ENCODE results near the gene LSMEM2.
"Not testable (repeated sequence)": the region's sequence is repeated elsewhere in the genome, so short reads cannot be mapped to it uniquely, and the experiment has no call there.

LSMEM2 gene

GRCh38 chr3:50271314-50271936 lies 7.5 kb upstream of the LSMEM2 start:
- Histone ChIP-seq H3K27me3 (ENCODE audit: insufficient read depth, low read length, poor library complexity, severe bottlenecking) (no peaks in the 10 kb centered on the region), H3K4me1 (ENCODE audit: insufficient read depth, low read length, poor library complexity, severe bottlenecking) (no peaks in the 10 kb centered on the region), H3K4me3 (ENCODE audit: low read length, poor library complexity, severe bottlenecking) (no peak overlapping the region), H3K9me2 (replicated peaks; ENCODE audit: low read depth, low read length) (no peaks in the 10 kb centered on the region), H3K9ac (ENCODE audit: low read depth, low read length, poor library complexity, severe bottlenecking) (no peak overlapping the region), H3K36me3 (ENCODE audit: insufficient read depth, low read length) (no peaks in the 10 kb centered on the region), H3K9me3 (ENCODE audit: insufficient read depth, low read depth, low read length) (no peaks in the 10 kb centered on the region), H3K79me2 (ENCODE audit: insufficient read depth, low read length) (no peaks in the 10 kb centered on the region), H3K4me2 (ENCODE audit: low read depth, low read length, poor library complexity, severe bottlenecking) (no peak overlapping the region), H2AFZ (ENCODE audit: low read length) (no peak overlapping the region), H4K20me1 (ENCODE audit: insufficient read depth, low read length, poor library complexity, severe bottlenecking) (no peaks in the 10 kb centered on the region), H3F3A (ENCODE audit: low read depth) (no peaks in the 10 kb centered on the region)
- TF ChIP-seq EZH2phosphoT487 (IDR thresholded peaks at IDR 0.05; ENCODE audit: borderline replicate concordance), result no peak
- no peak for TF ChIP-seq CTCF (conservative IDR thresholded peaks at IDR 0.05; ENCODE audit: low read length)

GRCh38 chr3:50272538-50272910 lies 6.4 kb upstream of the LSMEM2 start:
- not testable (repeated sequence) for H3K9me2 ChIP-seq (replicated peaks; ENCODE audit: low read depth, low read length); H3K4me3 ChIP-seq (ENCODE audit: low read length, poor library complexity, severe bottlenecking); H3K36me3 ChIP-seq (ENCODE audit: insufficient read depth, low read length); H3K4me2 ChIP-seq (ENCODE audit: low read depth, low read length, poor library complexity, severe bottlenecking); H4K20me1 ChIP-seq (ENCODE audit: insufficient read depth, low read length, poor library complexity, severe bottlenecking); H3K4me1 ChIP-seq (ENCODE audit: insufficient read depth, low read length, poor library complexity, severe bottlenecking); H3K79me2 ChIP-seq (ENCODE audit: insufficient read depth, low read length); H2AFZ ChIP-seq (ENCODE audit: low read length); H3K9ac ChIP-seq (ENCODE audit: low read depth, low read length, poor library complexity, severe bottlenecking); H3K27me3 ChIP-seq (ENCODE audit: insufficient read depth, low read length, poor library complexity, severe bottlenecking); H3K9me3 ChIP-seq (ENCODE audit: insufficient read depth, low read depth, low read length); H3F3A ChIP-seq (ENCODE audit: low read depth)

- H3K9ac ChIP-seq (ENCODE audit: low read depth, low read length, poor library complexity, severe bottlenecking), result no peak overlapping the region
- no peaks in the 10 kb centered on the region for H3K9me3 ChIP-seq (ENCODE audit: insufficient read depth, low read depth, low read length)
- H3K36me3 ChIP-seq (ENCODE audit: insufficient read depth, low read length), result no peaks in the 10 kb centered on the region
- H3K4me2 ChIP-seq (ENCODE audit: low read depth, low read length, poor library complexity, severe bottlenecking), result no peak overlapping the region
- H3K9me2 ChIP-seq (replicated peaks; ENCODE audit: low read depth, low read length), result no peaks in the 10 kb centered on the region
- H3K27me3 ChIP-seq (ENCODE audit: insufficient read depth, low read length, poor library complexity, severe bottlenecking), result no peaks in the 10 kb centered on the region
- no peak overlapping the region for H2AFZ ChIP-seq (ENCODE audit: low read length)
- no peaks in the 10 kb centered on the region for H3K79me2 ChIP-seq (ENCODE audit: insufficient read depth, low read length)
- H4K20me1 ChIP-seq (ENCODE audit: insufficient read depth, low read length, poor library complexity, severe bottlenecking), result no peaks in the 10 kb centered on the region
- no peaks in the 10 kb centered on the region for H3F3A ChIP-seq (ENCODE audit: low read depth)
- no peaks in the 10 kb centered on the region for H3K4me1 ChIP-seq (ENCODE audit: insufficient read depth, low read length, poor library complexity, severe bottlenecking)
- TF ChIP-seq EZH2phosphoT487 (IDR thresholded peaks at IDR 0.05; ENCODE audit: borderline replicate concordance) (no peak), CTCF (conservative IDR thresholded peaks at IDR 0.05; ENCODE audit: low read length) (peak; percentile 87)
- H3K4me3 ChIP-seq (ENCODE audit: low read length, poor library complexity, severe bottlenecking), result no peak overlapping the region
These were observed 5.8 kb upstream of the LSMEM2 start for GRCh38 chr3:50272911-50273688.

- no peaks in the 10 kb centered on the region for H3F3A ChIP-seq (ENCODE audit: low read depth)
- H2AFZ ChIP-seq (ENCODE audit: low read length), result no peak overlapping the region
- no peak overlapping the region for H3K4me2 ChIP-seq (ENCODE audit: low read depth, low read length, poor library complexity, severe bottlenecking)
- no peaks in the 10 kb centered on the region for H3K4me1 ChIP-seq (ENCODE audit: insufficient read depth, low read length, poor library complexity, severe bottlenecking)
- TF ChIP-seq CTCF (conservative IDR thresholded peaks at IDR 0.05; ENCODE audit: low read length), result no peak
- TF ChIP-seq EZH2phosphoT487 (IDR thresholded peaks at IDR 0.05; ENCODE audit: borderline replicate concordance), result no peak
- no peak overlapping the region for H3K9ac ChIP-seq (ENCODE audit: low read depth, low read length, poor library complexity, severe bottlenecking)
- no peaks in the 10 kb centered on the region for H3K9me2 ChIP-seq (replicated peaks; ENCODE audit: low read depth, low read length)
- H3K4me3 ChIP-seq (ENCODE audit: low read length, poor library complexity, severe bottlenecking), result no peak overlapping the region
- H3K79me2 ChIP-seq (ENCODE audit: insufficient read depth, low read length), result no peaks in the 10 kb centered on the region
- H3K9me3 ChIP-seq (ENCODE audit: insufficient read depth, low read depth, low read length), result no peaks in the 10 kb centered on the region
- H3K27me3 ChIP-seq (ENCODE audit: insufficient read depth, low read length, poor library complexity, severe bottlenecking), result no peaks in the 10 kb centered on the region
- H3K36me3 ChIP-seq (ENCODE audit: insufficient read depth, low read length), result no peaks in the 10 kb centered on the region
- no peaks in the 10 kb centered on the region for H4K20me1 ChIP-seq (ENCODE audit: insufficient read depth, low read length, poor library complexity, severe bottlenecking)
These were observed 5.2 kb upstream of the LSMEM2 start for GRCh38 chr3:50273689-50274065.

All from Loucy (cell line).